GM12892 (cell line): ENCODE measurements around the gene FITM1.

Experiments used
- DNase-seq: peaks from one replicate; pipeline ENCODE4 v3.0.0; 2011; ENCODE audit not compliant: insufficient read length
- FAIRE-seq: peaks from 2 replicates; lab custom pipeline; 2011; peaks lifted over from hg19 to GRCh38; lab: Jason Lieb, UNC
- POLR2A ChIP-seq: IDR thresholded peaks from 2 replicates; pipeline ENCODE4 v1.6.1; 2011; ENCODE audit warnings: low read depth, low read length, control low read depth
- POLR2AphosphoS5 ChIP-seq: IDR thresholded peaks from 2 replicates; pipeline ENCODE4 v1.6.1; 2011; ENCODE audit warnings: low read depth, low read length, control low read depth
- TAF1 ChIP-seq: IDR thresholded peaks from 2 replicates; pipeline ENCODE4 v1.6.1; 2011; ENCODE audit warnings: low read depth, mild to moderate bottlenecking, control low read depth, low read length, borderline replicate concordance

Gene FITM1

GRCh38 chr14:24176599-24176998, 46.1 kb downstream of the FITM1 start:
- 0 out of 2 replicates have a peak, but pooled peaks have one; percentile 22 for TF ChIP-seq POLR2AphosphoS5
- no peak for TF ChIP-seq TAF1
- TF ChIP-seq POLR2A = 0 out of 2 replicates have a peak, but pooled peaks have one; percentile 6
- FAIRE-seq = no peak
- no peak for DNase-seq

- DNase-seq (no peak), FAIRE-seq (no peak)
- TF ChIP-seq POLR2AphosphoS5 (no peak), POLR2A (no peak; the same call in 1 of the 2 replicates), TAF1 (no peak)
Observed at GRCh38 chr14:24177041-24177825, 46.8 kb downstream of the FITM1 start.

GRCh38 chr14:24177891-24178290, 47.4 kb downstream of the FITM1 start:
- FAIRE-seq (no peak), DNase-seq (no peak)
- no peak for TF ChIP-seq POLR2A
- no peak for TF ChIP-seq TAF1
- TF ChIP-seq POLR2AphosphoS5 = no peak; the same call in 1 of the 2 replicates

- FAIRE-seq = no peak
- TF ChIP-seq POLR2A (no peak; the same call in none of the 2 replicates), TAF1 (no peak), POLR2AphosphoS5 (no peak; the same call in 1 of the 2 replicates)
Observed at GRCh38 chr14:24178399-24179178, 48.1 kb downstream of the FITM1 start.

GRCh38 chr14:24179294-24179960, 49.0 kb downstream of the FITM1 start:
- TF ChIP-seq POLR2AphosphoS5 = peak; percentile 45; the same call in 1 of the 2 replicates
- TF ChIP-seq POLR2A = peak; percentile 30; the same call in 1 of the 2 replicates
- TF ChIP-seq TAF1 = no peak
- FAIRE-seq = no peak
- no peak for DNase-seq

More at GRCh38 chr14:24178399-24179178, 48.1 kb downstream of the FITM1 start:
- no peak for DNase-seq

GRCh38 chr14:24179961-24180796, 49.7 kb downstream of the FITM1 start:
- FAIRE-seq (no peak), DNase-seq (no peak)
- TF ChIP-seq POLR2AphosphoS5 (peak; percentile 53), TAF1 (no peak)

GRCh38 chr14:24181371-24182077, 51.1 kb downstream of the FITM1 start:
- no peak for FAIRE-seq
- TF ChIP-seq POLR2AphosphoS5 (peak; percentile 63; the same call in 1 of the 2 replicates), POLR2A (peak; percentile 64), TAF1 (no peak)
- no peak for DNase-seq
